WTC11 (cell line): ENCODE results near the gene PRDX2. TPM values are rescaled to one million over a fixed set of nuclear protein-coding genes. Genes with fewer than 3 reads are reported as not detected.

Source experiments
- ATAC-seq: fragments of 200-7000 bp; cut with Tn5 transposase; 2 replicates; pipeline ENCODE4 v1.10.0; 2021; ENCODE audit warnings: mild to moderate bottlenecking, moderate library complexity
- CTCF ChIA-PET: fragments of 300-600 bp; sonication (Branson Sonifier 250); formaldehyde crosslinking; loops from one replicate; lab custom pipeline; 2021; ENCODE audit warnings: antibody characterized with exemption; lab: Charles Lee
- POLR2A ChIA-PET: fragments of 350-600 bp; sonication (Branson Sonifier 250); formaldehyde crosslinking; loops from one replicate; lab custom pipeline; 2021; ENCODE audit warnings: antibody characterized with exemption; lab: Charles Lee
- DNase-seq: peaks from one replicate; pipeline ENCODE4 v3.0.0; 2021; ENCODE audit warnings: low spot score
- H3K27ac Mint-ChIP-seq: 2 replicates; pipeline ENCODE4 v1.8.0; 2021; ENCODE audit warnings: mixed read lengths
- H3K27me3 Mint-ChIP-seq: 2 replicates; pipeline ENCODE4 v1.8.0; 2021; ENCODE audit warnings: low read depth, mild to moderate bottlenecking, moderate library complexity, mixed read lengths
- H3K36me3 Mint-ChIP-seq: 2 replicates; pipeline ENCODE4 v1.8.0; 2021; ENCODE audit warnings: mixed read lengths
- H3K4me1 Mint-ChIP-seq: 2 replicates; pipeline ENCODE4 v1.8.0; 2022; ENCODE audit warnings: mixed read lengths
- H3K4me3 Mint-ChIP-seq: 2 replicates; pipeline ENCODE4 v1.8.0; 2021; ENCODE audit warnings: mild to moderate bottlenecking, moderate library complexity, mixed read lengths
- H3K9me3 Mint-ChIP-seq: 2 replicates; pipeline ENCODE4 v1.8.0; 2021; ENCODE audit warnings: mixed read lengths
- ATF2 ChIP-seq: sonication (generic); formaldehyde crosslinking; IDR thresholded peaks from 2 replicates; pipeline ENCODE4 v1.8.1; 2022; ENCODE audit warnings: low read depth, missing genetic modification reagents, borderline replicate concordance
- CREB1 ChIP-seq: sonication (generic); formaldehyde crosslinking; IDR thresholded peaks from 2 replicates; pipeline ENCODE4 v1.8.0; 2023; ENCODE audit warnings: mild to moderate bottlenecking, missing genetic modification reagents
- E2F4 ChIP-seq: sonication (generic); formaldehyde crosslinking; IDR thresholded peaks from 2 replicates; pipeline ENCODE4 v1.8.1; 2022; ENCODE audit warnings: low read depth, mild to moderate bottlenecking, moderate library complexity, missing genetic modification reagents, borderline replicate concordance
- GABPB1 ChIP-seq: sonication (generic); formaldehyde crosslinking; IDR thresholded peaks from 2 replicates; pipeline ENCODE4 v1.8.1; 2023; ENCODE audit warnings: mild to moderate bottlenecking, missing genetic modification reagents
- GRHL2 ChIP-seq: fragments of 250-450 bp; sonication (Bioruptor Pico); IDR thresholded peaks from 2 replicates; pipeline ENCODE4 v1.8.0; 2022; ENCODE audit warnings: mild to moderate bottlenecking, moderate library complexity; ENCODE audit not compliant: insufficient replicate concordance, severe bottlenecking
- NFE2L1 ChIP-seq: sonication (generic); formaldehyde crosslinking; IDR thresholded peaks from 2 replicates; pipeline ENCODE4 v1.8.1; 2023; ENCODE audit warnings: missing genetic modification reagents
- NR3C1 ChIP-seq: sonication (generic); formaldehyde crosslinking; conservative IDR thresholded peaks from 2 replicates; pipeline ENCODE4 v1.8.1; 2023; ENCODE audit warnings: low read depth, mild to moderate bottlenecking, missing genetic modification reagents
- OVOL2 ChIP-seq: fragments of 250-450 bp; sonication (Bioruptor Pico); IDR thresholded peaks from 2 replicates; pipeline ENCODE4 v1.9.0; 2021; ENCODE audit warnings: mild to moderate bottlenecking, borderline replicate concordance
- PRRX2 ChIP-seq: fragments of 250-450 bp; sonication (Bioruptor Pico); IDR thresholded peaks from 2 replicates; pipeline ENCODE4 v1.8.0; 2021; ENCODE audit warnings: mild to moderate bottlenecking
- TP53 ChIP-seq: sonication (generic); formaldehyde crosslinking; IDR thresholded peaks from 2 replicates; pipeline ENCODE4 v1.8.1; 2023; ENCODE audit warnings: mild to moderate bottlenecking, missing genetic modification reagents
- ZNF138 ChIP-seq: sonication (generic); formaldehyde crosslinking; conservative IDR thresholded peaks from 2 replicates; pipeline ENCODE4 v1.8.1; 2022; ENCODE audit warnings: mild to moderate bottlenecking, moderate library complexity, missing genetic modification reagents
- ZNF219 ChIP-seq: sonication (generic); formaldehyde crosslinking; IDR thresholded peaks from 2 replicates; pipeline ENCODE4 v1.8.0; 2023; ENCODE audit warnings: missing genetic modification reagents, mild to moderate bottlenecking, borderline replicate concordance
- ZNF232 ChIP-seq: sonication (generic); formaldehyde crosslinking; IDR thresholded peaks from 2 replicates; pipeline ENCODE4 v1.8.0; 2022; ENCODE audit warnings: mild to moderate bottlenecking, missing genetic modification reagents
- ZNF281 ChIP-seq: sonication (generic); formaldehyde crosslinking; IDR thresholded peaks from 2 replicates; pipeline ENCODE4 v1.8.0; 2023; ENCODE audit warnings: mild to moderate bottlenecking, missing genetic modification reagents
- ZNF396 ChIP-seq: fragments of 250-450 bp; sonication (Bioruptor Pico); IDR thresholded peaks from 2 replicates; pipeline ENCODE4 v1.8.0; 2021; ENCODE audit warnings: mild to moderate bottlenecking, moderate library complexity, borderline replicate concordance
- ZNF423 ChIP-seq: fragments of 250-450 bp; sonication (Bioruptor Pico); IDR thresholded peaks from 2 replicates; pipeline ENCODE4 v2.1.2; 2022; ENCODE audit warnings: mild to moderate bottlenecking, moderate library complexity
- total RNA-seq: library from RNA; stranded (reverse); gene quantifications from 3 replicates; pipeline ENCODE4 v1.2.3, GENCODE V29; 2021
- TF ChIP-seq, protein P1 (sequence below): sonication (generic); formaldehyde crosslinking; IDR thresholded peaks from 2 replicates; pipeline ENCODE4 v1.8.0; 2022; ENCODE audit warnings: mild to moderate bottlenecking, missing genetic modification reagents
- TF ChIP-seq, protein P2 (sequence below): sonication (generic); formaldehyde crosslinking; IDR thresholded peaks from 2 replicates; pipeline ENCODE4 v1.8.1; 2023; ENCODE audit warnings: mild to moderate bottlenecking, missing genetic modification reagents, moderate library complexity
- TF ChIP-seq, protein P3 (sequence below): sonication (generic); formaldehyde crosslinking; IDR thresholded peaks from 2 replicates; pipeline ENCODE4 v1.8.0; 2022; ENCODE audit warnings: mild to moderate bottlenecking, missing genetic modification reagents
- TF ChIP-seq, protein P4 (sequence below): sonication (generic); formaldehyde crosslinking; IDR thresholded peaks from 2 replicates; pipeline ENCODE4 v1.8.1; 2022; ENCODE audit warnings: mild to moderate bottlenecking, moderate library complexity, missing genetic modification reagents
- TF ChIP-seq, protein P5 (sequence below): sonication (generic); formaldehyde crosslinking; IDR thresholded peaks from 2 replicates; pipeline ENCODE4 v1.8.0; 2022; ENCODE audit warnings: mild to moderate bottlenecking, missing genetic modification reagents
- TF ChIP-seq, protein P6 (sequence below): sonication (generic); formaldehyde crosslinking; IDR thresholded peaks from 2 replicates; pipeline ENCODE4 v1.8.0; 2022; ENCODE audit warnings: missing genetic modification reagents

The PRDX2 gene
- total RNA-seq, 1 experiment from 2014 or later = 378 TPM

DNA sequence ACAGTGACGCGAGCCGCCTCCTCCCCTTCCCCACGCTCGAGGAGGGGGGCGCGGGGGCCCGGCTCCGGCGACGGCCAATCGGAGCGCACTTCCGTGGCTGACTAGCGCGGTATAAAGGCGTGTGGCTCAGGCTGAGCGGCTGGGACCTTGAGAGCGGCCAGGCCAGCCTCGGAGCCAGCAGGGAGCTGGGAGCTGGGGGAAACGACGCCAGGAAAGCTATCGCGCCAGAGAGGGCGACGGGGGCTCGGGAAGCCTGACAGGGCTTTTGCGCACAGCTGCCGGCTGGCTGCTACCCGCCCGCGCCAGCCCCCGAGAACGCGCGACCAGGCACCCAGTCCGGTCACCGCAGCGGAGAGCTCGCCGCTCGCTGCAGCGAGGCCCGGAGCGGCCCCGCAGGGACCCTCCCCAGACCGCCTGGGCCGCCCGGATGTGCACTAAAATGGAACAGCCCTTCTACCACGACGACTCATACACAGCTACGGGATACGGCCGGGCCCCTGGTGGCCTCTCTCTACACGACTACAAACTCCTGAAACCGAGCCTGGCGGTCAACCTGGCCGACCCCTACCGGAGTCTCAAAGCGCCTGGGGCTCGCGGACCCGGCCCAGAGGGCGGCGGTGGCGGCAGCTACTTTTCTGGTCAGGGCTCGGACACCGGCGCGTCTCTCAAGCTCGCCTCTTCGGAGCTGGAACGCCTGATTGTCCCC, 10.1 kb downstream of the PRDX2 start, which contains the start of gene JUNB:
JUNB (plus strand) TSS at position 142 of the 706 bp plus-strand sequence; CDS start at position 428, 286 bp downstream.
- Mint-ChIP-seq H3K27me3 (peaks cover 32% of the 10 kb centered on the region), H3K27ac (peak within 1 kb of the TSS; percentile 79), H3K36me3 (no peaks in the 10 kb centered on the region), H3K4me3 (peak within 1 kb of the TSS; percentile 84), H3K4me1 (peaks cover 39% of the 10 kb centered on the region), H3K9me3 (no peaks in the 10 kb centered on the region)
- DNase-seq (peak; percentile 81), ATAC-seq (peak; percentile 17)
- POLR2A ChIA-PET = interaction anchor here (0.6 to 3.1 kb wide), 10 partner anchors 8 to 174 kb away, joined by 3 to 29 read pairs (median 4); partner anchors contain the start of genes DNASE2, HOOK2, PRDX2 and RNASEH2A
- CTCF ChIA-PET = interaction anchor here (0.9 to 14.0 kb wide), 10 partner anchors 10 to 119 kb away, joined by 3 to 341 read pairs (median 8); partner anchors contain the start of genes HOOK2, PRDX2 and THSD8
- TF ChIP-seq ATF2 (CRISPR knock-in tag) = no peak
- TF ChIP-seq, protein P1, sequence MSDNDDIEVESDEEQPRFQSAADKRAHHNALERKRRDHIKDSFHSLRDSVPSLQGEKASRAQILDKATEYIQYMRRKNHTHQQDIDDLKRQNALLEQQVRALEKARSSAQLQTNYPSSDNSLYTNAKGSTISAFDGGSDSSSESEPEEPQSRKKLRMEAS = peak; percentile 91
- TF ChIP-seq, protein P2, sequence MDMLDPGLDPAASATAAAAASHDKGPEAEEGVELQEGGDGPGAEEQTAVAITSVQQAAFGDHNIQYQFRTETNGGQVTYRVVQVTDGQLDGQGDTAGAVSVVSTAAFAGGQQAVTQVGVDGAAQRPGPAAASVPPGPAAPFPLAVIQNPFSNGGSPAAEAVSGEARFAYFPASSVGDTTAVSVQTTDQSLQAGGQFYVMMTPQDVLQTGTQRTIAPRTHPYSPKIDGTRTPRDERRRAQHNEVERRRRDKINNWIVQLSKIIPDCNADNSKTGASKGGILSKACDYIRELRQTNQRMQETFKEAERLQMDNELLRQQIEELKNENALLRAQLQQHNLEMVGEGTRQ (CRISPR knock-in tag) = no peak
- TF ChIP-seq ZNF423 = no peak
- no peak for TF ChIP-seq GRHL2
- TF ChIP-seq ZNF232 = peak; percentile 71
- no peak for TF ChIP-seq NFE2L1 (CRISPR knock-in tag)
- no peak for TF ChIP-seq CREB1 (CRISPR knock-in tag)
- TF ChIP-seq, protein P3, sequence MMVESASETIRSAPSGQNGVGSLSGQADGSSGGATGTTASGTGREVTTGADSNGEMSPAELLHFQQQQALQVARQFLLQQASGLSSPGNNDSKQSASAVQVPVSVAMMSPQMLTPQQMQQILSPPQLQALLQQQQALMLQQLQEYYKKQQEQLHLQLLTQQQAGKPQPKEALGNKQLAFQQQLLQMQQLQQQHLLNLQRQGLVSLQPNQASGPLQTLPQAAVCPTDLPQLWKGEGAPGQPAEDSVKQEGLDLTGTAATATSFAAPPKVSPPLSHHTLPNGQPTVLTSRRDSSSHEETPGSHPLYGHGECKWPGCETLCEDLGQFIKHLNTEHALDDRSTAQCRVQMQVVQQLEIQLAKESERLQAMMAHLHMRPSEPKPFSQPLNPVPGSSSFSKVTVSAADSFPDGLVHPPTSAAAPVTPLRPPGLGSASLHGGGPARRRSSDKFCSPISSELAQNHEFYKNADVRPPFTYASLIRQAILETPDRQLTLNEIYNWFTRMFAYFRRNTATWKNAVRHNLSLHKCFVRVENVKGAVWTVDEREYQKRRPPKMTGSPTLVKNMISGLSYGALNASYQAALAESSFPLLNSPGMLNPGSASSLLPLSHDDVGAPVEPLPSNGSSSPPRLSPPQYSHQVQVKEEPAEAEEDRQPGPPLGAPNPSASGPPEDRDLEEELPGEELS = peak; percentile 73
- TF ChIP-seq OVOL2 (CRISPR knock-in tag) = no peak
- no peak; the same call in 1 of the 2 replicates for TF ChIP-seq TP53
- TF ChIP-seq PRRX2 = no peak
- TF ChIP-seq ZNF281 (CRISPR knock-in tag) = 0 out of 2 replicates have a peak, but pooled peaks have one; percentile 27
- no peak for TF ChIP-seq ZNF396 (CRISPR knock-in tag)
- TF ChIP-seq, protein P4, sequence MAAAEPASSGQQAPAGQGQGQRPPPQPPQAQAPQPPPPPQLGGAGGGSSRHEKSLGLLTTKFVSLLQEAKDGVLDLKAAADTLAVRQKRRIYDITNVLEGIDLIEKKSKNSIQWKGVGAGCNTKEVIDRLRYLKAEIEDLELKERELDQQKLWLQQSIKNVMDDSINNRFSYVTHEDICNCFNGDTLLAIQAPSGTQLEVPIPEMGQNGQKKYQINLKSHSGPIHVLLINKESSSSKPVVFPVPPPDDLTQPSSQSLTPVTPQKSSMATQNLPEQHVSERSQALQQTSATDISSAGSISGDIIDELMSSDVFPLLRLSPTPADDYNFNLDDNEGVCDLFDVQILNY = 0 out of 2 replicates have a peak, but pooled peaks have one; percentile 30
- no peak for TF ChIP-seq NR3C1 (CRISPR knock-in tag)
- TF ChIP-seq E2F4 (CRISPR knock-in tag) = 0 out of 2 replicates have a peak, but pooled peaks have one; percentile 56
- TF ChIP-seq, protein P5, sequence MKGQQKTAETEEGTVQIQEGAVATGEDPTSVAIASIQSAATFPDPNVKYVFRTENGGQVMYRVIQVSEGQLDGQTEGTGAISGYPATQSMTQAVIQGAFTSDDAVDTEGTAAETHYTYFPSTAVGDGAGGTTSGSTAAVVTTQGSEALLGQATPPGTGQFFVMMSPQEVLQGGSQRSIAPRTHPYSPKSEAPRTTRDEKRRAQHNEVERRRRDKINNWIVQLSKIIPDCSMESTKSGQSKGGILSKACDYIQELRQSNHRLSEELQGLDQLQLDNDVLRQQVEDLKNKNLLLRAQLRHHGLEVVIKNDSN (CRISPR knock-in tag) = no peak
- no peak for TF ChIP-seq ZNF138 (CRISPR knock-in tag)
- peak; percentile 4; the same call in 1 of the 2 replicates for TF ChIP-seq ZNF219 (CRISPR knock-in tag)
- peak; percentile 80 for TF ChIP-seq GABPB1
- TF ChIP-seq, protein P6, sequence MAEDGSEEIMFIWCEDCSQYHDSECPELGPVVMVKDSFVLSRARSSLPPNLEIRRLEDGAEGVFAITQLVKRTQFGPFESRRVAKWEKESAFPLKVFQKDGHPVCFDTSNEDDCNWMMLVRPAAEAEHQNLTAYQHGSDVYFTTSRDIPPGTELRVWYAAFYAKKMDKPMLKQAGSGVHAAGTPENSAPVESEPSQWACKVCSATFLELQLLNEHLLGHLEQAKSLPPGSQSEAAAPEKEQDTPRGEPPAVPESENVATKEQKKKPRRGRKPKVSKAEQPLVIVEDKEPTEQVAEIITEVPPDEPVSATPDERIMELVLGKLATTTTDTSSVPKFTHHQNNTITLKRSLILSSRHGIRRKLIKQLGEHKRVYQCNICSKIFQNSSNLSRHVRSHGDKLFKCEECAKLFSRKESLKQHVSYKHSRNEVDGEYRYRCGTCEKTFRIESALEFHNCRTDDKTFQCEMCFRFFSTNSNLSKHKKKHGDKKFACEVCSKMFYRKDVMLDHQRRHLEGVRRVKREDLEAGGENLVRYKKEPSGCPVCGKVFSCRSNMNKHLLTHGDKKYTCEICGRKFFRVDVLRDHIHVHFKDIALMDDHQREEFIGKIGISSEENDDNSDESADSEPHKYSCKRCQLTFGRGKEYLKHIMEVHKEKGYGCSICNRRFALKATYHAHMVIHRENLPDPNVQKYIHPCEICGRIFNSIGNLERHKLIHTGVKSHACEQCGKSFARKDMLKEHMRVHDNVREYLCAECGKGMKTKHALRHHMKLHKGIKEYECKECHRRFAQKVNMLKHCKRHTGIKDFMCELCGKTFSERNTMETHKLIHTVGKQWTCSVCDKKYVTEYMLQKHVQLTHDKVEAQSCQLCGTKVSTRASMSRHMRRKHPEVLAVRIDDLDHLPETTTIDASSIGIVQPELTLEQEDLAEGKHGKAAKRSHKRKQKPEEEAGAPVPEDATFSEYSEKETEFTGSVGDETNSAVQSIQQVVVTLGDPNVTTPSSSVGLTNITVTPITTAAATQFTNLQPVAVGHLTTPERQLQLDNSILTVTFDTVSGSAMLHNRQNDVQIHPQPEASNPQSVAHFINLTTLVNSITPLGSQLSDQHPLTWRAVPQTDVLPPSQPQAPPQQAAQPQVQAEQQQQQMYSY (CRISPR knock-in tag) = no peak
